Stomach (tissue), 9 donors: ENCODE data around the gene ARID4B. TPM values are rescaled to one million over a fixed set of nuclear protein-coding genes. Genes with fewer than 3 reads are reported as not detected.

ENCODE experiments used
- DNase-seq, 2 donors: peaks; one replicate each; pipeline versions ENCODE4 v3.0.0 to v3.0.0-alpha.2; 2013 to 2019
- H3K27ac ChIP-seq, 5 donors: fragments of 200-600 bp in 4 of 5; sonication (generic) in 4 of 5; one replicate each; pipeline ENCODE4 v1.5.1; 2013 to 2019; ENCODE audit warnings: mild to moderate bottlenecking in 1 of 5, moderate library complexity in 1 of 5
- H3K27me3 ChIP-seq, 3 donors: fragments of 200-600 bp; sonication (generic); one replicate each; pipeline ENCODE4 v1.5.1; 2017 to 2019; ENCODE audit warnings: mixed run types in 1 of 3
- H3K36me3 ChIP-seq, 4 donors: fragments of 200-600 bp; sonication (generic); 1 replicate in 3 of 4; 2 replicates in 1 of 4; pipeline ENCODE4 v1.5.1; 2016 to 2019
- H3K4me1 ChIP-seq, 4 donors: fragments of 200-600 bp; sonication (generic); one replicate each; pipeline ENCODE4 v1.5.1; 2016 to 2019
- H3K4me3 ChIP-seq, 4 donors: fragments of 200-600 bp; sonication (generic) in 3 of 4; one replicate each; pipeline ENCODE4 v1.5.1; 2016 to 2019; ENCODE audit warnings: mild to moderate bottlenecking in 1 of 4
- H3K9me3 ChIP-seq, 4 donors: fragments of 200-600 bp; sonication (generic); one replicate each; pipeline ENCODE4 v1.5.1; 2016 to 2019
- CTCF ChIP-seq, 7 experiments: fragments of 450-650 bp in 4 of 7; fragments of 200-600 bp in 3 of 7; sonication (generic) in 3 of 7; IDR thresholded peaks; one replicate each; pipeline ENCODE4 v1.5.1; 2016 to 2019; ENCODE audit warnings: antibody characterized with exemption in 7 of 7, control low read depth in 2 of 7, mild to moderate bottlenecking in 1 of 7
- EP300 ChIP-seq: sonication (generic); formaldehyde crosslinking; IDR thresholded peaks from one replicate; pipeline ENCODE4 v1.6.1; 2017; ENCODE audit warnings: antibody characterized with exemption
- POLR2A ChIP-seq, 4 donors: fragments of 450-650 bp; IDR thresholded peaks; one replicate each; pipeline ENCODE4 v1.6.1; 2016; ENCODE audit warnings: antibody characterized with exemption in 4 of 4, control low read depth in 2 of 4, mild to moderate bottlenecking in 1 of 4, moderate library complexity in 1 of 4
- POLR2AphosphoS5 ChIP-seq, 3 donors: sonication (generic); formaldehyde crosslinking; IDR thresholded peaks; one replicate each; pipeline ENCODE4 v1.6.1; 2016; ENCODE audit warnings: antibody characterized with exemption in 3 of 3
- WGBS, 5 donors: extraction: QIAGEN DNeasy Blood & Tissue Kit in 3 of 5; methylation state at CpG; one replicate each; pipeline versions ENCODE4 v1.1.5 to v1.1.7; 2013 to 2018; 5-methylcytosine and 5-hydroxymethylcytosine counted together
- intact Hi-C: fragments of 100-400 bp; cut with DNase I; formaldehyde crosslinking; loops from one replicate; pipeline ENCODE4 v1.15.1; 2023; ENCODE audit warnings: low total_unique reads
- polyA plus RNA-seq, 3 donors: library from polyadenylated mRNA; stranded (reverse); fragments of 200-250 nt; gene quantifications; one replicate each; pipeline ENCODE4 v1.2.3, GENCODE V29; 2013
- total RNA-seq, 5 donors: library from RNA; depleted of rRNA; stranded (reverse); fragments of >200 nt; gene quantifications; one replicate each; pipeline versions ENCODE4 v1.1.0 to v1.2.3, GENCODE V29; 2014 to 2016
- donor health status: healthy with polysubstance abuse.
- donor health status: Bipolar disorder and iron deficiency.
- donor health status: healthy.

Gene ARID4B
- total and polyA plus RNA-seq, 8 donors: 9.5 to 102 (median 30.5) TPM

- WGBS, 5 donors: 60 to 72% (median 69%) methylated on average over 6 of the region's 6 CpGs
- no peaks in the 10 kb centered on the region for H3K27me3 ChIP-seq
- H3K4me3 ChIP-seq: no peak overlapping the region
- intact Hi-C loops: no loop called here
- no peak for DNase-seq
- H3K9me3 ChIP-seq: no peaks in the 10 kb centered on the region
- peaks cover 21 to 90% (median 60%) of the 10 kb centered on the region in 4 donors for H3K4me1 ChIP-seq
- peaks cover 0 to 37% (median 26%) of the 10 kb centered on the region in 4 donors for H3K36me3 ChIP-seq
- TF ChIP-seq POLR2AphosphoS5 (IDR thresholded peaks at IDR 0.05) (no peak), POLR2A (IDR thresholded peaks at IDR 0.05) (no peak), EP300 (no peak), CTCF (IDR thresholded peaks at IDR 0.05) (no peak)
- no peak overlapping the region for H3K27ac ChIP-seq
These were observed 7.3 kb downstream of the ARID4B start for GRCh38 chr1:235320521-235321179.

- Histone ChIP-seq H3K27me3 (no peaks in the 10 kb centered on the region), H3K36me3 (peaks cover 0 to 37% (median 26%) of the 10 kb centered on the region in 4 donors), H3K27ac (no peak overlapping the region), H3K4me1 (peaks cover 10 to 90% (median 58%) of the 10 kb centered on the region in 4 donors), H3K4me3 (no peak overlapping the region), H3K9me3 (no peaks in the 10 kb centered on the region)
- intact Hi-C loops: no loop called here
- DNase-seq: no peak
- WGBS, 5 donors: 91 to 98% (median 97%) methylated on average over 2 of the region's 2 CpGs
- TF ChIP-seq EP300: no peak
- TF ChIP-seq POLR2A (IDR thresholded peaks at IDR 0.05): no peak
- TF ChIP-seq POLR2AphosphoS5 (IDR thresholded peaks at IDR 0.05): no peak
- no peak for TF ChIP-seq CTCF (IDR thresholded peaks at IDR 0.05)
These were observed 8.7 kb downstream of the ARID4B start for GRCh38 chr1:235319255-235319654.

GRCh38 chr1:235317168-235317567 is 10.8 kb downstream of the ARID4B start:
- DNase-seq: no peak
- no peaks in the 10 kb centered on the region for H3K9me3 ChIP-seq
- peaks cover 16 to 92% (median 58%) of the 10 kb centered on the region in 4 donors for H3K4me1 ChIP-seq
- intact Hi-C loops: no loop called here
- peaks cover 0 to 33% (median 26%) of the 10 kb centered on the region in 4 donors for H3K36me3 ChIP-seq
- H3K27me3 ChIP-seq: no peaks in the 10 kb centered on the region
- TF ChIP-seq CTCF (IDR thresholded peaks at IDR 0.05): no peak
- no peak for TF ChIP-seq EP300
- TF ChIP-seq POLR2A (IDR thresholded peaks at IDR 0.05): no peak
- no peak for TF ChIP-seq POLR2AphosphoS5 (IDR thresholded peaks at IDR 0.05)
- no peak overlapping the region for H3K4me3 ChIP-seq
- H3K27ac ChIP-seq: no peak overlapping the region
- 38 to 57% (median 45%) methylated on average over 1 of the region's 1 CpG for WGBS, 5 donors

GRCh38 chr1:235315735-235316134 is 12.2 kb downstream of the ARID4B start:
- Histone ChIP-seq H3K27ac (no peak overlapping the region), H3K36me3 (peaks cover 0 to 37% (median 25%) of the 10 kb centered on the region in 4 donors), H3K9me3 (no peaks in the 10 kb centered on the region), H3K4me1 (peaks cover 16 to 90% (median 63%) of the 10 kb centered on the region in 4 donors), H3K4me3 (no peak overlapping the region), H3K27me3 (no peaks in the 10 kb centered on the region)
- DNase-seq: no peak
- WGBS, 5 donors: 92 to 96% (median 95%) methylated on average over 4 of the region's 4 CpGs
- intact Hi-C loops: no loop called here
- no peak for TF ChIP-seq POLR2A (IDR thresholded peaks at IDR 0.05)
- no peak for TF ChIP-seq EP300
- no peak for TF ChIP-seq POLR2AphosphoS5 (IDR thresholded peaks at IDR 0.05)

GRCh38 chr1:235315173-235315572 is 12.8 kb downstream of the ARID4B start:
- intact Hi-C loops: no loop called here
- H3K9me3 ChIP-seq: no peaks in the 10 kb centered on the region
- no peaks in the 10 kb centered on the region for H3K27me3 ChIP-seq
- TF ChIP-seq CTCF (IDR thresholded peaks at IDR 0.05) (no peak), POLR2AphosphoS5 (IDR thresholded peaks at IDR 0.05) (no peak), EP300 (no peak)
- no peak overlapping the region for H3K4me3 ChIP-seq
- WGBS, 5 donors: 91 to 97% (median 94%) methylated on average over 5 of the region's 5 CpGs
- H3K36me3 ChIP-seq: peaks cover 0 to 31% (median 22%) of the 10 kb centered on the region in 4 donors
- peaks cover 16 to 90% (median 64%) of the 10 kb centered on the region in 4 donors for H3K4me1 ChIP-seq
- no peak for DNase-seq
- no peak overlapping the region for H3K27ac ChIP-seq
